Right lobe of liver (tissue), 6 donors: ENCODE results near the gene PTH. TPM values are rescaled to one million over a fixed set of nuclear protein-coding genes. Genes with fewer than 3 reads are reported as not detected.

Source experiments
- ATAC-seq, 4 donors: fragments of 200-7000 bp; cut with Tn5 transposase; one replicate each; pipeline ENCODE4 v1.9.1; 2020; ENCODE audit warnings: mild to moderate bottlenecking in 4 of 4, moderate library complexity in 4 of 4
- DNase-seq, 3 donors: peaks; one replicate each; pipeline ENCODE4 v3.0.0-alpha.2; 2020
- H3K27ac ChIP-seq, 3 donors: fragments of 200-600 bp; one replicate each; pipeline ENCODE4 v1.8.0; 2022
- H3K27me3 ChIP-seq, 2 donors: fragments of 200-600 bp; one replicate each; pipeline ENCODE4 v1.8.0; 2022
- H3K36me3 ChIP-seq, 4 donors: fragments of 200-600 bp; sonication (generic) in 1 of 4; one replicate each; pipeline versions ENCODE4 v1.5.1 to v1.8.0; 2017 to 2022; ENCODE audit warnings: control low read depth in 1 of 4
- H3K4me1 ChIP-seq, 4 donors: fragments of 200-600 bp; sonication (generic) in 1 of 4; one replicate each; pipeline versions ENCODE4 v1.5.1 to v1.8.0; 2017 to 2022; ENCODE audit warnings: control low read depth in 1 of 4
- H3K4me3 ChIP-seq, 3 donors: fragments of 200-600 bp; one replicate each; pipeline ENCODE4 v1.8.0; 2022
- H3K9me3 ChIP-seq, 4 donors: fragments of 200-600 bp; sonication (generic) in 1 of 4; one replicate each; pipeline versions ENCODE4 v1.5.1 to v1.8.0; 2017 to 2022; ENCODE audit warnings: control low read depth in 1 of 4
- CTCF ChIP-seq, 4 donors: fragments of 200-600 bp in 3 of 4; fragments of 450-650 bp in 1 of 4; IDR thresholded peaks; one replicate each; pipeline versions ENCODE4 v1.5.1 to v1.8.0; 2016 to 2022; ENCODE audit warnings: antibody characterized with exemption in 4 of 4, mild to moderate bottlenecking in 2 of 4
- POLR2A ChIP-seq: fragments of 450-650 bp; IDR thresholded peaks from one replicate; pipeline ENCODE4 v1.6.1; 2017; ENCODE audit warnings: antibody characterized with exemption, mild to moderate bottlenecking
- WGBS: methylation state at CpG from one replicate; pipeline ENCODE4 v1.1.6; 2018; ENCODE audit warnings: low coverage, low lambda C conversion rate; ENCODE audit not compliant: insufficient coverage; ENCODE audit errors: missing lambda C conversion rate; 5-methylcytosine and 5-hydroxymethylcytosine counted together
- intact Hi-C, 2 donors: fragments of 100-400 bp; cut with DNase I; formaldehyde crosslinking; loops; one replicate each; pipeline versions ENCODE4 v1.11.2 to v1.14.1; 2022
- long read RNA-seq: library from polyadenylated mRNA; unstranded; transcript quantifications from one replicate; pipeline ENCODE4 v2.0.0, GENCODE V29; 2019
- total RNA-seq, 6 experiments: library from RNA; depleted of rRNA in 2 of 6; stranded (reverse); fragments of >200 nt in 2 of 6; fragmentation: NEBNext Ultra II Directional in 3 of 6; extraction: Animal tissue kit (Norgen Biotek cat#: 25700) in 3 of 6; gene quantifications; one replicate each; pipeline versions ENCODE4 v1.1.0 to v1.2.4, GENCODE V29; 2016 to 2023
- donor health status: DM: no; HTN: yes; CAD: no.
- donor health status: DM: no; HTN: no; CAD: no.
- donor health status: DM: no; HTN: no; CAD: no.
- donor health status: DM: no; HTN: yes; CAD: no.
- donor health status: DM: no; HTN: yes; CAD: no.

The PTH gene
- total RNA-seq: not detected
- long read RNA-seq: 0 reads

GRCh38 chr11:13495929-13496328, at the start of gene PTH:
Gene PTH, minus strand, starts transcription at chr11:13495997. Its CDS starts 3,142 bp downstream, at chr11:13492855.
- Histone ChIP-seq H3K36me3 (no peaks in the 10 kb centered on the region), H3K27ac (no peak within 1 kb of the TSS), H3K4me1 (no peaks in the 10 kb centered on the region), H3K4me3 (no peak within 1 kb of the TSS), H3K27me3 (no peaks in the 10 kb centered on the region), H3K9me3 (no peaks in the 10 kb centered on the region)
- intact Hi-C loops: no loop called here
- ATAC-seq (no peak), DNase-seq (no peak)
- 74% methylated on average over 3 of the region's 3 CpGs for WGBS
- TF ChIP-seq CTCF (IDR thresholded peaks at IDR 0.05): no peak

- TF ChIP-seq CTCF (IDR thresholded peaks at IDR 0.05): no peak
- no peak for ATAC-seq
- Histone ChIP-seq H3K36me3 (no peaks in the 10 kb centered on the region), H3K9me3 (no peaks in the 10 kb centered on the region), H3K27ac (no peak overlapping the region), H3K4me1 (no peaks in the 10 kb centered on the region), H3K27me3 (no peaks in the 10 kb centered on the region), H3K4me3 (no peak overlapping the region)
- WGBS: 40% methylated on average over 1 of the region's 1 CpG
- intact Hi-C loops: no loop called here
- no peak for DNase-seq
Observed at GRCh38 chr11:13538044-13538443, 42.2 kb upstream of the PTH start.

- no peak for DNase-seq
- intact Hi-C loops: no loop called here
- 46% methylated on average over 2 of the region's 2 CpGs for WGBS
- Histone ChIP-seq H3K27me3 (no peaks in the 10 kb centered on the region), H3K9me3 (no peaks in the 10 kb centered on the region), H3K36me3 (no peaks in the 10 kb centered on the region), H3K4me3 (no peak overlapping the region), H3K4me1 (no peaks in the 10 kb centered on the region), H3K27ac (no peak overlapping the region)
- ATAC-seq: no peak
- TF ChIP-seq POLR2A (no peak), CTCF (IDR thresholded peaks at IDR 0.05) (no peak)
Observed at GRCh38 chr11:13535819-13536218, 40.0 kb upstream of the PTH start.

- Histone ChIP-seq H3K36me3 (no peaks in the 10 kb centered on the region), H3K9me3 (no peaks in the 10 kb centered on the region), H3K27ac (no peak overlapping the region), H3K4me1 (no peaks in the 10 kb centered on the region), H3K27me3 (no peaks in the 10 kb centered on the region), H3K4me3 (no peak overlapping the region)
- ATAC-seq: no peak
- WGBS: 20% methylated on average over 1 of the region's 7 CpGs
- no peak for DNase-seq
- TF ChIP-seq CTCF (IDR thresholded peaks at IDR 0.05) (no peak), POLR2A (no peak)
- intact Hi-C loops: no loop called here
Observed at GRCh38 chr11:13534358-13534757, 38.6 kb upstream of the PTH start.

GRCh38 chr11:13525257-13525656, 29.5 kb upstream of the PTH start:
- ATAC-seq: no peak
- TF ChIP-seq CTCF (IDR thresholded peaks at IDR 0.05) (no peak), POLR2A (no peak)
- intact Hi-C loops: no loop called here
- no peak overlapping the region for H3K27ac ChIP-seq
- 45% methylated on average over 2 of the region's 2 CpGs for WGBS
- no peaks in the 10 kb centered on the region for H3K4me1 ChIP-seq
- no peak for DNase-seq
- no peaks in the 10 kb centered on the region for H3K36me3 ChIP-seq
- H3K9me3 ChIP-seq: no peaks in the 10 kb centered on the region
- no peaks in the 10 kb centered on the region for H3K27me3 ChIP-seq
- H3K4me3 ChIP-seq: no peak overlapping the region
